H1 (cell line): ENCODE measurements around the gene VRK3. TPM values are rescaled to one million over a fixed set of nuclear protein-coding genes. Genes with fewer than 3 reads are reported as not detected.

Source experiments
- CTCF ChIA-PET: fragments of 300-600 bp; sonication (Branson Sonifier 250); formaldehyde crosslinking; loops from one replicate; lab custom pipeline; 2021; ENCODE audit not compliant: partially characterized antibody; lab: Charles Lee
- POLR2A ChIA-PET: fragments of 300-600 bp; sonication (Branson Sonifier 250); formaldehyde crosslinking; loops from one replicate; lab custom pipeline; 2021; ENCODE audit warnings: inconsistent platforms; ENCODE audit not compliant: partially characterized antibody; lab: Charles Lee
- DNase-seq, 2 experiments: peaks; one replicate each; pipeline versions ENCODE4 v3.0.0 to v3.0.0-alpha.2; 2010 to 2022; ENCODE audit warnings: low spot score in 2 of 2, low read depth in 1 of 2, mixed read lengths in 1 of 2
- FAIRE-seq: peaks from 2 replicates; lab custom pipeline; 2011; peaks lifted over from hg19 to GRCh38; lab: Jason Lieb, UNC
- H2AFZ ChIP-seq: 2 replicates; pipeline ENCODE4 v1.8.1; 2012; ENCODE audit warnings: low read length, inconsistent platforms
- H2AK5ac ChIP-seq: 2 replicates; pipeline ENCODE4 v1.6.1; 2013; ENCODE audit warnings: low read depth, low read length
- H2BK120ac ChIP-seq: replicated peaks from 2 replicates; pipeline ENCODE3; 2013; ENCODE audit warnings: low read depth, low read length, inconsistent platforms
- H2BK12ac ChIP-seq: 2 replicates; pipeline ENCODE4 v1.6.1; 2013; ENCODE audit warnings: low read depth, low read length
- H2BK15ac ChIP-seq: 2 replicates; pipeline ENCODE4 v1.6.1; 2013; ENCODE audit warnings: low read length
- H2BK20ac ChIP-seq: 2 replicates; pipeline ENCODE4 v1.6.1; 2013; ENCODE audit warnings: low read length
- H2BK5ac ChIP-seq: 2 replicates; pipeline ENCODE4 v1.6.1; 2013; ENCODE audit warnings: low read depth, low read length
- H3K14ac ChIP-seq: 2 replicates; pipeline ENCODE4 v1.6.1; 2013; ENCODE audit warnings: inconsistent platforms; ENCODE audit not compliant: insufficient read length
- H3K18ac ChIP-seq: 2 replicates; pipeline ENCODE4 v1.6.1; 2013; ENCODE audit warnings: low read length; ENCODE audit errors: extremely low read depth
- H3K23ac ChIP-seq: 2 replicates; pipeline ENCODE4 v1.6.1; 2013; ENCODE audit warnings: inconsistent platforms; ENCODE audit not compliant: insufficient read length
- H3K23me2 ChIP-seq: 2 replicates; pipeline ENCODE4 v1.6.1; 2013; ENCODE audit warnings: low read depth, low read length
- H3K27ac ChIP-seq: 2 replicates; pipeline ENCODE4 v1.6.1; 2011; ENCODE audit warnings: low read depth, low read length, inconsistent platforms
- H3K27me3 ChIP-seq, 4 experiments: replicated peaks in 1 of 4; 1 replicate in 1 of 4; 2 replicates in 3 of 4; pipeline versions ENCODE4 v1.6.1 to v1.8.1; 2011 to 2013; ENCODE audit warnings: low read length in 3 of 4, mild to moderate bottlenecking in 3 of 4, inconsistent platforms in 2 of 4, mixed read lengths in 2 of 4, moderate library complexity in 1 of 4; ENCODE audit not compliant: control insufficient read depth in 3 of 4, insufficient read depth in 3 of 4; ENCODE audit errors: extremely low read depth in 1 of 4
- H3K36me3 ChIP-seq, 4 experiments: 2 replicates each; pipeline versions ENCODE4 v1.6.1 to v1.8.1; 2011 to 2013; ENCODE audit warnings: mild to moderate bottlenecking in 4 of 4, low read length in 3 of 4, moderate library complexity in 2 of 4, control low read depth in 1 of 4, inconsistent platforms in 1 of 4; ENCODE audit not compliant: insufficient read depth in 4 of 4, control insufficient read depth in 2 of 4
- H3K4ac ChIP-seq: replicated peaks from 2 replicates; pipeline ENCODE3; 2013; ENCODE audit warnings: low read length, low read depth, mixed read lengths, inconsistent platforms; ENCODE audit not compliant: insufficient read length
- H3K4me1 ChIP-seq, 4 experiments: replicated peaks in 1 of 4; 1 replicate in 1 of 4; 2 replicates in 3 of 4; pipeline versions ENCODE4 v1.6.1 to v1.8.1; 2011 to 2013; ENCODE audit warnings: low read length in 3 of 4, inconsistent platforms in 2 of 4, mixed read lengths in 1 of 4; ENCODE audit not compliant: insufficient read depth in 4 of 4, control insufficient read depth in 3 of 4
- H3K4me2 ChIP-seq, 2 experiments: 2 replicates each; pipeline versions ENCODE4 v1.6.1 to v1.8.1; 2011 to 2013; ENCODE audit warnings: low read depth in 2 of 2, low read length in 2 of 2, control low read depth in 1 of 2, inconsistent platforms in 1 of 2, mild to moderate bottlenecking in 1 of 2; ENCODE audit not compliant: insufficient read depth in 1 of 2
- H3K4me3 ChIP-seq, 4 experiments: fragments of 200-600, 300-600 bp in 1 of 4; sonication (generic), shearing (Covaris generic), sonication (Bioruptor Twin) in 1 of 4; 2 replicates each; pipeline versions ENCODE4 v1.5.1 to v1.8.1; 2011 to 2016; ENCODE audit warnings: low read length in 4 of 4, low read depth in 3 of 4, control low read depth in 2 of 4, inconsistent platforms in 2 of 4, mild to moderate bottlenecking in 2 of 4, mixed read lengths in 1 of 4, moderate library complexity in 1 of 4; ENCODE audit not compliant: insufficient read depth in 2 of 4; ENCODE audit errors: extremely low read depth in 1 of 4
- H3K56ac ChIP-seq: replicated peaks from 2 replicates; pipeline ENCODE3; 2013; ENCODE audit warnings: low read depth, mild to moderate bottlenecking, mixed read lengths, low read length, inconsistent platforms; ENCODE audit not compliant: insufficient read length
- H3K79me1 ChIP-seq: 2 replicates; pipeline ENCODE4 v1.6.1; 2013; ENCODE audit warnings: low read depth, low read length, control low read depth
- H3K79me2 ChIP-seq, 2 experiments: 2 replicates each; pipeline versions ENCODE4 v1.6.1 to v1.8.1; 2012 to 2013; ENCODE audit warnings: low read length in 2 of 2, mild to moderate bottlenecking in 2 of 2, inconsistent platforms in 1 of 2; ENCODE audit not compliant: insufficient read depth in 2 of 2, control insufficient read depth in 1 of 2
- H3K9ac ChIP-seq, 4 experiments: replicated peaks in 1 of 4; 1 replicate in 1 of 4; 2 replicates in 3 of 4; pipeline versions ENCODE4 v1.6.1 to v1.8.1; 2011 to 2013; ENCODE audit warnings: low read depth in 3 of 4, low read length in 3 of 4, control low read depth in 2 of 4, mild to moderate bottlenecking in 2 of 4, moderate library complexity in 2 of 4, inconsistent platforms in 1 of 4; ENCODE audit errors: extremely low read depth in 1 of 4
- H3K9me3 ChIP-seq, 2 experiments: 2 replicates each; pipeline versions ENCODE4 v1.6.1 to v1.8.1; 2012 to 2013; ENCODE audit warnings: mild to moderate bottlenecking in 2 of 2, moderate library complexity in 2 of 2, control low read depth in 1 of 2, inconsistent platforms in 1 of 2, low read depth in 1 of 2, low read length in 1 of 2, mixed read lengths in 1 of 2; ENCODE audit not compliant: insufficient read depth in 2 of 2
- H4K20me1 ChIP-seq, 2 experiments: replicated peaks in 1 of 2; 2 replicates each; pipeline versions ENCODE3 to v1.8.1; 2011 to 2013; ENCODE audit warnings: inconsistent platforms in 2 of 2, low read length in 2 of 2, mild to moderate bottlenecking in 1 of 2; ENCODE audit not compliant: insufficient read depth in 2 of 2, control insufficient read depth in 1 of 2
- H4K5ac ChIP-seq: 2 replicates; pipeline ENCODE4 v1.6.1; 2013; ENCODE audit warnings: low read length, low read depth, mixed read lengths, inconsistent platforms; ENCODE audit not compliant: insufficient read length
- H4K8ac ChIP-seq: 2 replicates; pipeline ENCODE4 v1.8.0; 2013; ENCODE audit warnings: mild to moderate bottlenecking, moderate library complexity, low read length, inconsistent platforms; ENCODE audit not compliant: insufficient read depth; ENCODE audit errors: extremely low read depth
- H4K91ac ChIP-seq: replicated peaks from 2 replicates; pipeline ENCODE3; 2013; ENCODE audit warnings: low read length, mixed read lengths, inconsistent platforms; ENCODE audit not compliant: insufficient read length
- CHD1 ChIP-seq: IDR thresholded peaks from 2 replicates; pipeline ENCODE4 v1.6.1; 2012; ENCODE audit warnings: low read depth, low read length, improper control_type of control experiment
- EGR1 ChIP-seq: IDR thresholded peaks from 2 replicates; pipeline ENCODE4 v1.6.1; 2011; ENCODE audit warnings: low read depth, low read length, borderline replicate concordance
- EP300 ChIP-seq, 2 experiments: IDR thresholded peaks; 1 replicate in 1 of 2; 2 replicates in 1 of 2; pipeline ENCODE4 v1.6.1; 2011 to 2012; ENCODE audit warnings: low read depth in 2 of 2, low read length in 2 of 2, mild to moderate bottlenecking in 2 of 2, borderline replicate concordance in 1 of 2, inconsistent platforms in 1 of 2, moderate library complexity in 1 of 2
- FOSL1 ChIP-seq: IDR thresholded peaks from 2 replicates; pipeline ENCODE4 v1.6.1; 2011; ENCODE audit warnings: mild to moderate bottlenecking, low read depth, low read length, moderate library complexity; ENCODE audit not compliant: insufficient read depth
- HDAC2 ChIP-seq, 2 experiments: fragments of 300-600 bp in 1 of 2; sonication (generic) in 1 of 2; IDR thresholded peaks; 2 replicates each; pipeline ENCODE4 v1.6.1; 2011 to 2012; ENCODE audit warnings: low read depth in 2 of 2, low read length in 2 of 2, mild to moderate bottlenecking in 2 of 2, moderate library complexity in 2 of 2, borderline replicate concordance in 1 of 2, inconsistent platforms in 1 of 2
- JUND ChIP-seq: IDR thresholded peaks from 2 replicates; pipeline ENCODE4 v1.6.1; 2011; ENCODE audit warnings: mild to moderate bottlenecking, improper control_type of control experiment, low read length
- KDM1A ChIP-seq: fragments of 200-600, 300-600 bp; sonication (generic); IDR thresholded peaks from 2 replicates; pipeline ENCODE4 v1.7.1; 2016; ENCODE audit warnings: mild to moderate bottlenecking, low read length, borderline replicate concordance
- KDM5A ChIP-seq: fragments of 200-600 bp; IDR thresholded peaks from 2 replicates; pipeline ENCODE4 v1.7.1; 2012; ENCODE audit warnings: mild to moderate bottlenecking, low read length, inconsistent platforms, mixed read lengths
- PHF8 ChIP-seq: fragments of 200-600 bp; sonication (generic); conservative IDR thresholded peaks from 2 replicates; pipeline ENCODE4 v1.7.1; 2012; ENCODE audit warnings: low read depth, mild to moderate bottlenecking, inconsistent platforms, low read length, moderate library complexity
- RXRA ChIP-seq: IDR thresholded peaks from 2 replicates; pipeline ENCODE4 v1.6.1; 2011; ENCODE audit warnings: low read depth, mild to moderate bottlenecking, low read length, moderate library complexity; ENCODE audit not compliant: insufficient read depth
- SIRT6 ChIP-seq: IDR thresholded peaks from one replicate; pipeline ENCODE4 v1.7.1; 2012; ENCODE audit warnings: low read length, inconsistent platforms
- TCF12 ChIP-seq: IDR thresholded peaks from 2 replicates; pipeline ENCODE4 v1.6.1; 2011; ENCODE audit warnings: low read depth, mild to moderate bottlenecking, low read length
- TEAD4 ChIP-seq: IDR thresholded peaks from 2 replicates; pipeline ENCODE4 v1.6.1; 2012; ENCODE audit warnings: low read depth, low read length, inconsistent platforms, mixed read lengths
- WGBS, 2 experiments: shearing (Covaris generic) in 1 of 2; methylation state at CpG; one replicate each; pipeline versions ENCODE4 v1.1.6 to v1.1.7; 2013 to 2015; ENCODE audit warnings: low lambda C conversion rate in 2 of 2, mixed read lengths in 2 of 2, inconsistent platforms in 1 of 2, low coverage in 1 of 2, missing lambda C conversion rate in 1 of 2; ENCODE audit not compliant: insufficient replicate concordance in 2 of 2, insufficient coverage in 1 of 2, insufficient read length in 1 of 2; ENCODE audit errors: extremely low coverage in 1 of 2, missing lambda C conversion rate in 1 of 2; 5-methylcytosine and 5-hydroxymethylcytosine counted together
- polyA plus RNA-seq, 7 experiments: library from polyadenylated mRNA; depleted of rRNA in 3 of 7; stranded (reverse) in 5 of 7; unstranded in 2 of 7; fragments of >200 nt in 5 of 7; fragments of 200-250 nt in 2 of 7; gene quantifications; 1 replicate in 5 of 7; 2 replicates in 1 of 7; 4 replicates in 1 of 7; pipeline versions ENCODE4 v1.2.1 to v1.2.3, GENCODE V29; 2011 to 2013; ENCODE audit warnings: missing spikeins in 2 of 7, mixed read lengths in 2 of 7
- total RNA-seq: library from RNA; stranded (reverse); fragmentation: NEBNext Ultra II Directional; extraction: Animal tissue kit (Norgen Biotek cat#: 25700); gene quantifications from 2 replicates; pipeline ENCODE4 v1.2.1, GENCODE V29; 2021

VRK3 gene
- total and polyA plus RNA-seq, 2 of the 8 experiments (the other 6 are each of a cell fraction or from before 2014, with no cell fraction given), result 21.3 to 36.1 TPM

DNA sequence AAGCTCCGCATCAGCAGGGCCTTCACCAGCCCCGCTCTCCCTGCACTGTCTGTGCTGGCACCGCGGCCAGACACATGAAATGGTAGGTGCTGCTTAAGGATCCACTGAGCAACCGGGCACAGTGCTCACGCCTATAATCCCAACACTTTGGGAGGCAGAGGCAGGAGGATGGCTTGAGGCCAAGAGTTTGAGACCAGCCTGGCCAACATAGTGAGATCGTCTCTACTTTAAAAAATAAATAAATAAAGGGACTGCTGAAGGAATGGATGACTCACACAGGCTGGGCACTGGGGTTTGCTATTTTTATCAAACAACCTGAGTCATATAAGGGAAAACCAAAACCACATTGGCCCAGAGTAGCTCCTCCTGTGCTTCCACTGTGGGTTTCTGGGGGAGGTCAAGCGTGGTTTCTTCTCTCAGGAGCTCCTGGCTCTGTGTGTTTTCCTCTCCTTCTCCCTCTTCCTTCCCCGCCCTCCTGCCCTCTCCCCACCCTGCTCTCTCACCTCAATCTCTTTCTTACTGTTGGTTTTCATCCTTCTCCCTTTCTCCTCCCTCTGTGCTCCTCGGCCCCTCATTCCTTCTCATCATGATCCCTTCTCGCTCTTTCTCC lies 21.3 kb downstream of the VRK3 start:
- Histone ChIP-seq H2BK5ac (no peak overlapping the region), H2AFZ (no peak overlapping the region), H3K23me2 (no peaks in the 10 kb centered on the region), H3K9me3 (no peaks in the 10 kb centered on the region), H2AK5ac (no peak overlapping the region), H3K56ac (no peak overlapping the region), H3K36me3 (peaks cover 3 to 13% (median 5%) of the 10 kb centered on the region in 4 experiments; a peak in 5 of 8 replicates), H4K91ac (no peak overlapping the region), H3K4me2 (no peak overlapping the region), H4K8ac (no peak overlapping the region; the same call in 1 of the 2 replicates), H3K4me3 (no peak overlapping the region), H2BK12ac (no peak overlapping the region), H3K79me2 (no peaks in the 10 kb centered on the region), H3K9ac (no peak overlapping the region), H3K14ac (no peak overlapping the region), H3K18ac (no peak overlapping the region), H3K4ac (no peak overlapping the region), H2BK120ac (no peak overlapping the region), H3K4me1 (no peaks in the 10 kb centered on the region), H3K27ac (no peak overlapping the region), H4K20me1 (peaks cover 0 to 4% of the 10 kb centered on the region in 2 experiments), H3K23ac (no peak overlapping the region), H3K79me1 (no peaks in the 10 kb centered on the region), H2BK20ac (no peak overlapping the region), H3K27me3 (no peaks in the 10 kb centered on the region), H2BK15ac (no peak overlapping the region), H4K5ac (no peak overlapping the region)
- 92% methylated on average over 10 of the region's 11 CpGs; no CpG with 5 or more reads in 1 of the 2 experiments for WGBS, 2 experiments
- DNase-seq (no peak), FAIRE-seq (no peak)
- ChIA-PET CTCF (interaction anchor here (0.6 to 3.1 kb wide), 8 partner anchors 10 to 405 kb away, joined by 3 to 16 read pairs (median 6); no protein-coding TSS in a partner anchor), POLR2A (no interaction called here)
- TF ChIP-seq PHF8, result no peak
- TF ChIP-seq KDM5A, result no peak
- no peak for TF ChIP-seq SIRT6
- no peak for TF ChIP-seq EP300 (IDR thresholded peaks at IDR 0.05; ENCODE audit: borderline replicate concordance in 1 of 2, low read depth in 2 of 2, low read length in 2 of 2)
- TF ChIP-seq CHD1, result no peak
- TF ChIP-seq EGR1, result no peak
- TF ChIP-seq RXRA, result no peak
- TF ChIP-seq HDAC2 (IDR thresholded peaks at IDR 0.05; ENCODE audit: borderline replicate concordance in 1 of 2, low read depth in 2 of 2, low read length in 2 of 2), result no peak
- TF ChIP-seq FOSL1, result no peak
- no peak for TF ChIP-seq KDM1A
- TF ChIP-seq JUND, result no peak
- TF ChIP-seq TEAD4, result no peak
- TF ChIP-seq TCF12, result no peak
